ENCODE results near the gene PRX. TPM values are rescaled to one million over a fixed set of nuclear protein-coding genes. Genes with fewer than 3 reads are reported as not detected.
A peak's percentile ranks its signal among the peaks of the same experiment; 100 is the strongest.

PRX gene
- total RNA-seq, 6 experiments from 2014 or later: 0.86 to 1.5 (median 0.94) TPM

DNA sequence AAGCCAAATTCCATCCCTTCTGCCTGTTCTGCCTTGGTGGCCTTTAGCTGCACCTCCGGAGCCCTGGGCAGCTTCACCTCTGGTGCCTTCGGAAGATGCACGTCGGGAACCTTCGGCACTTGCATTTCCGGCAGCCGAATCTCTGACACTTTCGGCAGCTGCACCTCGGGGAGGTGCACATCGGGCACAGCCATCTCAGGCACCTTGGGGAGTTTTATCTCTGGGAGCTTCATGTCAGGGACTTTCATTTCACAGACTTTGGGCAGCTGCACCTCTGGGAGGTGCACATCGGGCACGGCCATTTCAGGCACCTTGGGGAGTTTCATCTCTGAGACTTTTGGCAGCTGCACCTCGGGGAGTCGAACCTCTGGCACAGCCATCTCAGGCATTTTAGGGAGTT is 17.2 kb downstream of the PRX start:
- Mint-ChIP-seq H3K4me3 (no peak overlapping the region), H3K27ac (no peak overlapping the region), H3K27me3 (ENCODE audit: insufficient read depth) (peaks cover 9% of the 10 kb centered on the region), H3K36me3 (ENCODE audit: low read depth) (no peaks in the 10 kb centered on the region), H3K9me3 (no peaks in the 10 kb centered on the region), H3K4me1 (ENCODE audit: low read depth) (peaks cover 5% of the 10 kb centered on the region; the same call in 1 of the 2 replicates)
- DNase-seq: no peak
- TF ChIP-seq CTCF (IDR thresholded peaks at IDR 0.05): no peak

- TF ChIP-seq CTCF (IDR thresholded peaks at IDR 0.05): no peak
- Mint-ChIP-seq H3K9me3 (no peaks in the 10 kb centered on the region), H3K4me3 (no peak overlapping the region), H3K36me3 (ENCODE audit: low read depth) (no peaks in the 10 kb centered on the region), H3K27ac (no peak overlapping the region), H3K4me1 (ENCODE audit: low read depth) (no peaks in the 10 kb centered on the region), H3K27me3 (ENCODE audit: insufficient read depth) (peaks cover 9% of the 10 kb centered on the region)
- DNase-seq: no peak
Measured at GRCh38 chr19:40394816-40395210, 18.4 kb downstream of the PRX start.

- no peak overlapping the region for H3K27ac Mint-ChIP-seq
- H3K9me3 Mint-ChIP-seq: no peaks in the 10 kb centered on the region
- H3K36me3 Mint-ChIP-seq (ENCODE audit: low read depth): no peaks in the 10 kb centered on the region
- H3K4me1 Mint-ChIP-seq (ENCODE audit: low read depth): no peaks in the 10 kb centered on the region
- H3K4me3 Mint-ChIP-seq: no peak overlapping the region
- no peak for TF ChIP-seq CTCF (IDR thresholded peaks at IDR 0.05)
- peaks cover 9% of the 10 kb centered on the region for H3K27me3 Mint-ChIP-seq (ENCODE audit: insufficient read depth)
- DNase-seq: no peak
Measured at GRCh38 chr19:40393894-40394815, 19.0 kb downstream of the PRX start.

DNA sequence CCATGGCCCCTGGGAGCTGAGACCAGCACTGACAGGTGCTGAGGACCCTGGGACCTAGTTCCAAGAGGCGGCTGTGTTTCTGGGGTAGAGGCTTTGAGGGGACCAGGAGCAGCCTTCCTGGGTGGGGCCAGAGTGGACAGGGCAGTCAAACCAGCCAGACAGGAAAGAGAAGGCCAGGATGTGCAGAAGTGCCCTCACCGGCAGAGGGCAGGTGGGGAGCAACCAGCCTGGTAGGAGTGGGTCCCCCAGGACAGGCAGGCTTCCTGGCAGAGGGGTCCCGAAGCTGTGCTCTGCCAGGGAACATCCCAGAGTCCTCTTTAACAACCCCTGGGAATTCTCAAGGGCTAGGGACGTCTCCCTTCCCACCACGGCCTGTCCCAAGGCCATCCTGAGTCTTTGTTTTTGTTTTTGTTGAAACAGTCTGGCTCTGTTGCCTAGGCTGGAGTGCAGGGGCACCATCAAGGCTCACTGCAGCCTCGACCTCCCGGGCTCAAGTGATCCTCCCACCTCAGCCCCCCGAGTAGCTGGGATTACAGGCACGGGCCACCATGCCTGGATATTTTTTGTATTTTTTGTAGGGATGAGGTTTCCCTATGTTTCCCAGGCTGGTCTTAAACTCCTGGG is 20.2 kb downstream of the PRX start:
- DNase-seq: no peak
- peak; percentile 9; the same call in 1 of the 2 replicates for TF ChIP-seq CTCF (IDR thresholded peaks at IDR 0.05)
- Mint-ChIP-seq H3K4me1 (ENCODE audit: low read depth) (no peaks in the 10 kb centered on the region), H3K9me3 (no peaks in the 10 kb centered on the region), H3K4me3 (no peak overlapping the region), H3K36me3 (ENCODE audit: low read depth) (no peaks in the 10 kb centered on the region), H3K27me3 (ENCODE audit: insufficient read depth) (peaks cover 9% of the 10 kb centered on the region), H3K27ac (no peak overlapping the region)

- TF ChIP-seq CTCF (IDR thresholded peaks at IDR 0.05): no peak
- Mint-ChIP-seq H3K4me3 (no peak overlapping the region), H3K36me3 (ENCODE audit: low read depth) (no peaks in the 10 kb centered on the region), H3K27ac (no peak overlapping the region), H3K9me3 (no peaks in the 10 kb centered on the region), H3K4me1 (ENCODE audit: low read depth) (no peaks in the 10 kb centered on the region), H3K27me3 (ENCODE audit: insufficient read depth) (peaks cover 9% of the 10 kb centered on the region)
- no peak for DNase-seq
Measured at GRCh38 chr19:40392123-40392522, 21.1 kb downstream of the PRX start.

Measured in HFFc6 (cell line).